Measurements from ENCODE around the gene KCNIP3.
A peak's percentile ranks its signal among the peaks of the same experiment; 100 is the strongest.
"Not testable (repeated sequence)": the region's sequence is repeated elsewhere in the genome, so short reads cannot be mapped to it uniquely, and the experiment has no call there.

Gene KCNIP3

GRCh38 chr2:95372216-95372829 is 75.2 kb downstream of the KCNIP3 start:
- no peak for DNase-seq

- no peak for DNase-seq
These were observed 75.7 kb downstream of the KCNIP3 start for GRCh38 chr2:95372845-95373244.

GRCh38 chr2:95374029-95374428 is 76.9 kb downstream of the KCNIP3 start:
- DNase-seq, result no peak

GRCh38 chr2:95374451-95374920 is 77.3 kb downstream of the KCNIP3 start:
- no peak for DNase-seq

GRCh38 chr2:95374921-95375471 is 77.8 kb downstream of the KCNIP3 start:
- DNase-seq, result peak; percentile 7

GRCh38 chr2:95375532-95376150 is 78.5 kb downstream of the KCNIP3 start:
- DNase-seq, result no peak

GRCh38 chr2:95376311-95377215 is 79.4 kb downstream of the KCNIP3 start:
- no peak for DNase-seq

- DNase-seq, result no peak
These were observed 80.3 kb downstream of the KCNIP3 start for GRCh38 chr2:95377216-95378123.

- not testable (repeated sequence) for DNase-seq
These were observed 81.1 kb downstream of the KCNIP3 start for GRCh38 chr2:95378281-95378680.

- DNase-seq, result no peak
These were observed 82.3 kb downstream of the KCNIP3 start for GRCh38 chr2:95379371-95379831.

GRCh38 chr2:95380280-95380679 is 83.1 kb downstream of the KCNIP3 start:
- DNase-seq, result no peak

GRCh38 chr2:95380731-95381130 is 83.6 kb downstream of the KCNIP3 start:
- DNase-seq, result no peak

- no peak for DNase-seq
These were observed 84.4 kb downstream of the KCNIP3 start for GRCh38 chr2:95381212-95382191.

GRCh38 chr2:95382192-95382591 is 85.0 kb downstream of the KCNIP3 start:
- no peak for DNase-seq

GRCh38 chr2:95382686-95383634 is 85.8 kb downstream of the KCNIP3 start:
- no peak for DNase-seq

- DNase-seq, result no peak
These were observed 86.5 kb downstream of the KCNIP3 start for GRCh38 chr2:95383635-95384027.

- DNase-seq, result no peak
These were observed 87.9 kb downstream of the KCNIP3 start for GRCh38 chr2:95384854-95385569.

GRCh38 chr2:95385570-95385984 is 88.4 kb downstream of the KCNIP3 start:
- DNase-seq, result no peak

GRCh38 chr2:95386031-95386430 is 88.9 kb downstream of the KCNIP3 start:
- DNase-seq, result no peak

Measured in fibroblast of skin of back (primary cell).